GM18502 (cell line): ENCODE results near the gene RUNX3.

Source experiments
- ATAC-seq: cut with Tn5 transposase; IDR thresholded peaks from one replicate; pipeline ENCODE4 v1.9.1; 2021; ENCODE audit warnings: mild to moderate bottlenecking; ENCODE audit not compliant: unreplicated experiment, poor library complexity

The RUNX3 gene

DNA sequence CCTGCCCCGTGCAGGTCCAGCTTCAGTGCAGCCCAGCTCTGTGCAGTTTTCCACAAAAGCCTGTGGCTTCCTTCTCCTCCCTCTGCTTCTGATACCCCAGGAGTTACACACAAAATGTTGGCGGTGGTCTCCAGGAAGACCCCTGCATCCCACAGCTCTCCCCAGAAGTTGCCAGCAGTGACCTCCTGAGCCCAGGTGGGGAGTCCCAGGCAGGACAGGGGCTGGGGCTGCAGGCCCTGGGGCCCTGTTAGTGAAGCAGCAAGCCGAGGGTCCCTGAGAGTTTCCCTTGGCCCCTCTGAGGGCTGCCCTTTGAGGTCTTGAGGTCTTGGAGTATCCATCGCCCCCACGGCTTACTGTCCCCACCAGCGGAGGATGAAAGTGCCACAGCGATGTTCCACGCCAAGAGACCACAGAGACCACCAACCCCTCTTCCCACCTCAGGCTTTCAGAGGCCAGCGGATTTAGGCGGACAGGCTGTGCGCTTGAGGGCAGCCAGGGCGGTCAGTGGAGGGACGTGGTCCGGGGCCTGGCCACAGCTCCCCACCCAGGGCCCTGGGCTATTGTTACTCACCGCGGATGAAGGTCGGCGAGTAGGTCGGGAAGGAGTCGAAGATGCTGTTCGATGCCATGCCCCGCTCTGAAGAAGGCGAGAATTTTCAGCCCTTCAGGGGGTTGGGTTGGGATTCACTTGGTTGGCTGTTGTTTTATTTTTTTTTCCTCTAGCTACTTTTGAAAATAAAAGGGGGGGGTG lies 34.0 kb upstream of the RUNX3 start:
- no peak for ATAC-seq

DNA sequence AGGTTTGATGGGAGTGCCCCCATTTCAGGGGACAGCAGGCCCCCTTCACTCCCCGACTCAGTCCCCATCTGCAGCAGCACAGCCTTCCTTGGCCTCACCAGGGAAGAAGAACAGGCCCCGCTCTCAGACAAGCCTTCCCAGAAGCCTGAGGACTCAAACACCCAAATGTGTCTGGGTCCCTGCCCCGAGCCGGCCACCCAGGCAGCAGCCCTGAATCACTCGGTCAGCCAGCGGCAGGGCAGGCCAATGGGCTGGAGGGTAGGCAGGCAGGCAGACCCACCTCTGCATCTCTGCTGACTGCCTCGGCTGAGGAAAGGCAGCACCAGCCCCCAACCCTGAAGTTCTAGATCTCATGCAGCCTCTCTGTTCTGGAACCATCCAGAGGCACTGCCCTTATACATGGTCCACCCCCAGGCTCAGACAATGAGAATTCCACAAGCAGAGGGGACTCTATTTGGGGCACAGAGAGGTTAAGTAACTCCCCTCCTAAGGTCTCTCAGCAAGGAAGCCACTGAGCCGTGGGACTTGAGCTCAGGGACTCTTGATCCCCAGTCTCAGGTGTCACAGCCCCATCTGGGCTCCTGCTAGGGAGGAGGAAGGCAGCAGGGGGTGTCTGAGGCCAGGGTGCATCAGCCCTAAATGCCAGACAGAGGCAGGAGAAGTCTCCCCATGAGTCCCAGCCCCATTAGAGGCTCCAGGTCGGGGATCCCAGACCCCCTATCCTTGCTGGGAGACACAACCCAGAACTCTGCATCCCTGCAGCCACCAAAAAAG lies 33.2 kb upstream of the RUNX3 start:
- no peak for ATAC-seq

- no peak for ATAC-seq
Measured at GRCh38 chr1:24961961-24962861, 32.1 kb upstream of the RUNX3 start.

- ATAC-seq: no peak
Measured at GRCh38 chr1:24961334-24961733, 31.3 kb upstream of the RUNX3 start.

DNA sequence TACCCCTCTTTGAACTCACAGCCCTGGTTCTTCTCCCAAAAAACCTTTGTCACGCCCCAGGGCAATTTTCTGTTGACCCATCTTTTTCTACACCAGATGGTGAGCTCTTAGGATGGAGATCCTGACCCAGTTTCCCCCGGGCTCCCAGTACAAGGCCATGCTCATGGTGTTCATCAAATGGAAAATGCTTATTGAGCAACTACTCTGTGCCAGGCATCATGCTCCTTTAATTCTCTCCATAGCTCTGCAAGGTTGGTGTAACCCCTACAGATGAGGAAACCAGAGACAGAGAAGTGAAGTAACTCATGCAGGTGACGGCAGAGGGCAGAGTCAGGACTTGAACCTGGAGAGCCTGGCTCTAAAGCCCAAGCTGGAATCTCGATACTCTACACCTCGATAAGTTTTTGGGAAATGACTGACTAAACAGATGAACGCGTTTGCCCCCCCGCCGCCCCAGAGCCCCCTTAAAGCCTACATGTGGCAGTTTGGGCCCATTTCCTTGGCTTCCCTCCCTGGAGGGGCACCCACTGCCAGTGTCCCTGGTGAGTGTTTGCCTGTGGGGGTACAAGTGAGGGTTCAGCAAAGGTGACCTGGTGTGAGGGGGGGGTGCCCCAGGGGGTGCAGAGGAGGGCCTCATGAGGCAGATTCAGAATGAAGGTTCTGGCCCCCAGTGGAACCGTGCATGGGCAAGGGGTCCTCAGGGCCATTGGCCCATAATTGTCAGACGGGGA lies 30.2 kb upstream of the RUNX3 start:
- ATAC-seq: no peak

GRCh38 chr1:24959623-24959975 lies 29.5 kb upstream of the RUNX3 start:
- ATAC-seq: no peak

- no peak for ATAC-seq
Measured at GRCh38 chr1:24958766-24959622, 28.9 kb upstream of the RUNX3 start.

DNA sequence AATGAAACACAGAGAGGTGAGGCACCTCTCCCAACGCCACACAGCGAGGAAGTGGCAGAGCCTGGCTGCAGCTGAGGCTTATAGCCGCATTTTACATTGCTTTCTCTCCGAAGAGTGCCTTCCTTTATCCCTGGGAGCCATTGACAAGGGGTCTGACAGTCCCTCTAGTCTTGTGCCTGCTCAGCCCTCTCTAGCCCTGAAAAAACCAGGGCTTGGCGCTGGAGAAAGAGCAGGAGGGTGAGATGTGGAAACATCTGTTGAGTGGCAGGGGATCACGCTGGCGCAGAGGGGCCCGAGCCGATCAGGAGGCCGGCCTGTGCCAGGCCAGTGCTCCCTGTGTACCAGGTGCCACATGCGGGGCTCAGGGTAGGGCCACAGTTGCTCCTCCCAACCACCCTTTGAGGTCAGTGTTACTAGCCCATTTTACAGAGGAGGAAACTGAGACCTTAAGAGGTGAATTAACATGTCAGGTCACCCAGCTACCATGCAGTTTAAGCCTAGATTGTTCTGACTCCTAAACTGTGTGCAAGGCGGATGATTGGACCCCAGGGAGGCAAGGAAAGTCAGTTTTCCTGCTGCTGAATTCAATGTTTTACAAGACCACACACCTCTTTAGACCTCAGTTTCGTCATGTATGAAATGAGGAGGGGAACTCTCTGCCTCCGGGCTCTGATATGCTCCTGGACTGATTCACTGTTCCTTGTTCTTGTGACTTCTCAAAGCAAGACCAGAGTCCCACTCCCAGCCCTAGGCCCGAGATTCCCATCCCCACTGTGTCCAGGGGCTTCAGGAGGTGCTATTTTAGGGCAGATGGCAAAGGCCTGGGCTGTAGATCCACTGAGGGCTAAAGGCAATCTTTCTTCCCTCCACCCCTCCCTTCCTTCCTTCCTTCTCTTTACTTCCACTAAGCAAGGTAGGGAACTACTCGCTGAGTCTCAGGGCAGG lies 28.0 kb upstream of the RUNX3 start:
- no peak for ATAC-seq

GRCh38 chr1:24957016-24957807 lies 27.1 kb upstream of the RUNX3 start:
- ATAC-seq: no peak

DNA sequence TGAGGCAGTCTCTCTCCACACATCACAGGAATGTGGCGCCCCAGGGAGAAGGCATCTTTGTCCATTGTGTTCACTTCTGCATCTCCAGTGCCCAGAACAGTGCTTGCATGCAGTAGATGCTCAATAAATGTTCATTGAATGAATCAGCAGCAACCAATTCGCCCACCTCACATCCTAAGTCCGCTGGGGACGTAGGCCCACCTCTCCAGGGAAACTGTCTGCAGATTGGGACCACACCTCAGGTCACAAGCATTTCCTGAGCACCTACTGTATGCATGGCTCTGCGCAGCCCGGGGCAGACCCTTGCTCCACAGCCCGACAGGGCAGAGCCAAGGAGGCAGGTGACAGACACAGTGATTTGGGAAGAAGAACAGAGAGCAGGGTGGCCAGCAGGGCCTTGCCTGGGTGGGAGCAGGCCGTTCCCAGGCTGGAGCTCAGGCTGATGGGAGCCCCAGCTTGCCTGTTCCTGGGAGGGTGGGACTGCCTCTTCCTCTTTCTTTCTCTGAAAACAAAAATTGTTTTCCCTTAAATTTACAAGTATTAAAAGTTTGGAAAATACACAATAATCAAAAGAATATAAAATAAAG lies 25.8 kb upstream of the RUNX3 start:
- no peak for ATAC-seq

- ATAC-seq: peak; percentile 35
Measured at GRCh38 chr1:24955161-24955560, 25.1 kb upstream of the RUNX3 start.

GRCh38 chr1:24954631-24955030 lies 24.6 kb upstream of the RUNX3 start:
- no peak for ATAC-seq

- ATAC-seq: no peak
Measured at GRCh38 chr1:24954022-24954421, 23.9 kb upstream of the RUNX3 start.

GRCh38 chr1:24952413-24952841 lies 22.4 kb upstream of the RUNX3 start:
- ATAC-seq: no peak

GRCh38 chr1:24951810-24952412 lies 21.8 kb upstream of the RUNX3 start:
- ATAC-seq: no peak

DNA sequence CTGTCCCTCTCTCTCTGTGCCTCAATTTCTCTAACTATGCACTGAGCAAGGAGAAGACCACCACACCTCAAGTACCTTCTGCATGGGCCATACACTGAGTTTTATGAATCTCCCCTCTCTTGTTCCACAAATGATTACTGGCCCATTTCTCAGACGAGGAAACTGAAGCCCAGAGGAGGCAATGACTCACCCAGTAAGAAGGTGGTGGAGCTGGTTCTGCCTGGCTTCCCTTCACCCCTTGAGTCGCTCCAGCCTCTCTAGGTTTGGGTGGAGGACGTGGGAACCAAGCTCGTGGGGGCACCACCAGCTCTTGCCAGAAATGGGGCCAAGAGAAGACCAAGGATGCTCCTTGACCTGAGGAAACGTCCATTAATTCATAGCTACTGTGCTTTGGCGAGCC lies 21.3 kb upstream of the RUNX3 start:
- ATAC-seq: no peak
